B cell (primary cell): Measurements from ENCODE around the gene CCDC201. TPM values are rescaled to one million over a fixed set of nuclear protein-coding genes. Genes with fewer than 3 reads are reported as not detected.

ENCODE experiments used
- ATAC-seq: fragments of 200-7000 bp; cut with Tn5 transposase; one replicate; pipeline ENCODE4 v1.10.0; 2021; ENCODE audit warnings: low read depth, mild to moderate bottlenecking, moderate number of reproducible peaks, moderate library complexity
- CTCF ChIA-PET: fragments of 350-600 bp; sonication (Branson Sonifier 250); formaldehyde crosslinking; loops from one replicate; lab custom pipeline; 2021; ENCODE audit warnings: antibody characterized with exemption, inconsistent platforms; lab: Charles Lee
- POLR2A ChIA-PET: fragments of 350-600 bp; sonication (Branson Sonifier 250); formaldehyde crosslinking; loops from one replicate; lab custom pipeline; 2021; ENCODE audit warnings: antibody characterized with exemption; lab: Charles Lee
- DNase-seq: peaks from one replicate; pipeline ENCODE4 v3.0.0; 2013
- H2AFZ ChIP-seq: 2 replicates; pipeline ENCODE4 v1.6.1; 2012; ENCODE audit warnings: mild to moderate bottlenecking, low read depth, low read length; ENCODE audit not compliant: insufficient read depth, poor library complexity, severe bottlenecking
- H3K27ac ChIP-seq, 2 donors: 1 replicate in 1 of 2; 2 replicates in 1 of 2; pipeline ENCODE4 v1.5.1; 2012 to 2013; ENCODE audit warnings: low read length in 2 of 2, mild to moderate bottlenecking in 2 of 2, moderate library complexity in 1 of 2
- H3K27me3 ChIP-seq, 4 experiments: fragments of 200-600 bp in 1 of 4; sonication (generic) in 1 of 4; replicated peaks in 1 of 4; 1 replicate in 2 of 4; 2 replicates in 2 of 4; pipeline versions ENCODE4 v1.6.1 to v1.7.0; 2013 to 2016; ENCODE audit warnings: low read length in 3 of 4, mild to moderate bottlenecking in 2 of 4, mixed read lengths in 1 of 4, moderate library complexity in 1 of 4; ENCODE audit not compliant: insufficient read depth in 4 of 4, control insufficient read depth in 3 of 4; ENCODE audit errors: control extremely low read depth in 1 of 4
- H3K36me3 ChIP-seq, 2 experiments: replicated peaks in 1 of 2; 1 replicate in 1 of 2; 2 replicates in 1 of 2; pipeline versions ENCODE4 v1.6.1 to v1.7.1; 2013; ENCODE audit warnings: low read length in 1 of 2; ENCODE audit not compliant: insufficient read depth in 2 of 2, control insufficient read depth in 1 of 2; ENCODE audit errors: control extremely low read depth in 1 of 2, extremely low read depth in 1 of 2
- H3K4me1 ChIP-seq, 2 donors: fragments of 200-600 bp in 1 of 2; sonication (generic) in 1 of 2; 1 replicate in 1 of 2; 2 replicates in 1 of 2; pipeline versions ENCODE4 v1.5.1 to v1.6.1; 2013 to 2017; ENCODE audit warnings: low read length in 2 of 2; ENCODE audit not compliant: control insufficient read depth in 2 of 2, insufficient read depth in 2 of 2
- H3K4me2 ChIP-seq: replicated peaks from 2 replicates; pipeline ENCODE3; 2012; ENCODE audit warnings: mild to moderate bottlenecking, low read depth, low read length; ENCODE audit not compliant: poor library complexity, severe bottlenecking
- H3K4me3 ChIP-seq, 5 experiments: fragments of 200-600 bp in 1 of 5; sonication (generic) in 1 of 5; 1 replicate in 3 of 5; 2 replicates in 2 of 5; pipeline versions ENCODE4 v1.5.1 to v1.7.0; 2011 to 2016; ENCODE audit warnings: low read length in 4 of 5, mild to moderate bottlenecking in 4 of 5, low read depth in 2 of 5, control low read depth in 1 of 5, moderate library complexity in 1 of 5; ENCODE audit not compliant: insufficient read depth in 1 of 5; ENCODE audit errors: control extremely low read depth in 1 of 5, extremely low read depth in 1 of 5
- H3K79me2 ChIP-seq: fragments of 200-600 bp; sonication (generic); one replicate; pipeline ENCODE4 v1.6.0; 2016; ENCODE audit warnings: low read length; ENCODE audit not compliant: control insufficient read depth, insufficient read depth
- H3K9ac ChIP-seq: fragments of 200-600 bp; sonication (generic); 2 replicates; pipeline ENCODE4 v1.6.1; 2017; ENCODE audit warnings: mild to moderate bottlenecking, low read length, moderate library complexity
- H3K9me3 ChIP-seq, 3 donors: one replicate each; pipeline versions ENCODE4 v1.6.1 to v1.7.1; 2013; ENCODE audit warnings: low read length in 2 of 3; ENCODE audit not compliant: control insufficient read depth in 2 of 3, insufficient read depth in 1 of 3; ENCODE audit errors: control extremely low read depth in 1 of 3
- H4K20me1 ChIP-seq: 2 replicates; pipeline ENCODE4 v1.6.0; 2012; ENCODE audit warnings: mild to moderate bottlenecking, low read length; ENCODE audit not compliant: insufficient read depth, control insufficient read depth, poor library complexity, severe bottlenecking
- H3K27ac Mint-ChIP-seq: one replicate; pipeline ENCODE4 v1.8.0; 2021; ENCODE audit warnings: mixed read lengths
- H3K27me3 Mint-ChIP-seq: one replicate; pipeline ENCODE4 v1.8.0; 2021; ENCODE audit warnings: mixed read lengths
- H3K4me1 Mint-ChIP-seq: one replicate; pipeline ENCODE4 v1.8.0; 2021; ENCODE audit warnings: mixed read lengths
- H3K4me3 Mint-ChIP-seq: one replicate; pipeline ENCODE4 v1.8.0; 2021; ENCODE audit warnings: mixed read lengths
- H3K9me3 Mint-ChIP-seq: one replicate; pipeline ENCODE4 v1.8.0; 2022; ENCODE audit warnings: mixed read lengths; ENCODE audit not compliant: insufficient read depth
- EZH2 ChIP-seq: IDR thresholded peaks from 2 replicates; pipeline ENCODE4 v1.6.1; 2012; ENCODE audit warnings: borderline replicate concordance, low read depth, mild to moderate bottlenecking, moderate library complexity, low read length; ENCODE audit not compliant: insufficient read depth, poor library complexity, severe bottlenecking
- WGBS: methylation state at CpG from one replicate; pipeline ENCODE4 v1.1.5; 2013; ENCODE audit warnings: missing lambda C conversion rate; ENCODE audit not compliant: insufficient coverage; 5-methylcytosine and 5-hydroxymethylcytosine counted together
- intact Hi-C: fragments of 100-400 bp; cut with micrococcal nuclease; formaldehyde crosslinking; loops from one replicate; pipeline ENCODE4 v1.10.0; 2022
- polyA plus RNA-seq: library from polyadenylated mRNA; depleted of rRNA; stranded (reverse); fragments of >200 nt; gene quantifications from 2 replicates; pipeline ENCODE4 v1.2.3, GENCODE V29; 2012
- total RNA-seq, 2 donors: library from RNA; stranded (reverse); fragments of 120-200 nt in 1 of 2; gene quantifications; 1 replicate in 1 of 2; 2 replicates in 1 of 2; pipeline versions ENCODE4 v1.2.3 to v1.2.4, GENCODE V29; 2013 to 2022
- TF ChIP-seq, protein P1 (sequence below): fragments of 200-600 bp; IDR thresholded peaks from one replicate; pipeline ENCODE4 v1.8.0; 2022; ENCODE audit warnings: antibody characterized with exemption, mild to moderate bottlenecking

The CCDC201 gene
- total and polyA plus RNA-seq, 2 donors (not counting 1 experiment from before 2014, with no cell fraction given) = not detected

DNA sequence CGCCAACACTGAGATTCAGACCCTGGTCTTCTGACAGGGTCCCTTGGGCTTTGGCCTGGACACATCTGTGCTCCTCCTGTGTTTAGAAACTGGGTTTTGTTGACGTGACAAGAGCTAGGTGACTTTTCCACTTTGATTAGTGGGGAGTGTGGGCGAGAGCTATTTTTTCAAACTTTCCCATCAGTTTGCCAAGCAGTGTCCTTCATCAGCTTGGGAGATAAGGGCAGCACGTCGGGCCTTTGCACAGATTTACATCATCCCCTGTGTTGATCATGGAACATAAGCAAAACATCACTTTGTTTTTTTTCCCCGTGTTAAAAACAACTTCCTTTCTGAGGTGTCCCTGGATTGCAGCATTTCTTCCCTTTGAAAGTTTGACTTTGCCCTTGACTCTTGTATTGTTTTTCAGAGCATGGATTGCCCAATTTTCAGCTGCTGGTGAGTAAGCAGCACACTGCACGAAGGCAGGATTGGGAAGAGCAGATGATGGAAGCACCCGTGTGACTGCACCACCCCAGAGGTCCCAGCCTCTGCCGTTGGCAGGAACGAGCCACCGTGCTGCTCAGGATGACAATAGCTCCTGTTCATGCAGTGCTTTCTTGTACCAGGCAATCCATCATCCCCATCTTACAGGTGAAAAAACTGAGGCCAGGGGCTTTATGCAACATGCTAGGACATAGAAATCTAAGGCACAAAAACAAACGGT lies 9.0 kb upstream of the CCDC201 start:
- ATAC-seq (no peak), DNase-seq (no peak)
- Histone ChIP-seq H3K4me3 (no peak overlapping the region), H3K9ac (no peak overlapping the region), H4K20me1 (no peaks in the 10 kb centered on the region), H3K4me2 (no peak overlapping the region), H3K4me1 (no peaks in the 10 kb centered on the region), H3K27me3 (peaks cover 0 to 4% (median under 1%) of the 10 kb centered on the region in 4 experiments), H3K9me3 (peaks cover 0 to 12% (median 11%) of the 10 kb centered on the region in 3 donors), H3K27ac (no peak overlapping the region), H3K79me2 (no peaks in the 10 kb centered on the region), H3K36me3 (no peaks in the 10 kb centered on the region), H2AFZ (no peak overlapping the region)
- intact Hi-C loops = no loop called here
- Mint-ChIP-seq H3K9me3 (peaks cover 7% of the 10 kb centered on the region), H3K4me1 (no peaks in the 10 kb centered on the region), H3K27me3 (peaks cover 40% of the 10 kb centered on the region), H3K4me3 (no peak overlapping the region), H3K27ac (no peak overlapping the region)
- 82% methylated on average over 9 of the region's 12 CpGs for WGBS
- ChIA-PET CTCF (no interaction called here), POLR2A (no interaction called here)
- TF ChIP-seq EZH2 = no peak
- TF ChIP-seq, protein P1, sequence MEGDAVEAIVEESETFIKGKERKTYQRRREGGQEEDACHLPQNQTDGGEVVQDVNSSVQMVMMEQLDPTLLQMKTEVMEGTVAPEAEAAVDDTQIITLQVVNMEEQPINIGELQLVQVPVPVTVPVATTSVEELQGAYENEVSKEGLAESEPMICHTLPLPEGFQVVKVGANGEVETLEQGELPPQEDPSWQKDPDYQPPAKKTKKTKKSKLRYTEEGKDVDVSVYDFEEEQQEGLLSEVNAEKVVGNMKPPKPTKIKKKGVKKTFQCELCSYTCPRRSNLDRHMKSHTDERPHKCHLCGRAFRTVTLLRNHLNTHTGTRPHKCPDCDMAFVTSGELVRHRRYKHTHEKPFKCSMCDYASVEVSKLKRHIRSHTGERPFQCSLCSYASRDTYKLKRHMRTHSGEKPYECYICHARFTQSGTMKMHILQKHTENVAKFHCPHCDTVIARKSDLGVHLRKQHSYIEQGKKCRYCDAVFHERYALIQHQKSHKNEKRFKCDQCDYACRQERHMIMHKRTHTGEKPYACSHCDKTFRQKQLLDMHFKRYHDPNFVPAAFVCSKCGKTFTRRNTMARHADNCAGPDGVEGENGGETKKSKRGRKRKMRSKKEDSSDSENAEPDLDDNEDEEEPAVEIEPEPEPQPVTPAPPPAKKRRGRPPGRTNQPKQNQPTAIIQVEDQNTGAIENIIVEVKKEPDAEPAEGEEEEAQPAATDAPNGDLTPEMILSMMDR = no peak

GRCh38 chr7:45881280-45881758 lies 8.4 kb upstream of the CCDC201 start:
- no peak for DNase-seq
- Histone ChIP-seq H3K9me3 (peaks cover 0 to 17% (median 11%) of the 10 kb centered on the region in 3 donors), H2AFZ (no peak overlapping the region), H3K27ac (no peak overlapping the region), H3K4me1 (no peaks in the 10 kb centered on the region), H3K4me3 (no peak overlapping the region), H3K4me2 (no peak overlapping the region), H3K36me3 (no peaks in the 10 kb centered on the region), H3K27me3 (peaks cover 0 to 2% (median 0%) of the 10 kb centered on the region in 4 experiments), H3K79me2 (no peaks in the 10 kb centered on the region), H3K9ac (no peak overlapping the region), H4K20me1 (no peaks in the 10 kb centered on the region)
- ATAC-seq = no peak
- intact Hi-C loops = no loop called here
- peaks cover 7% of the 10 kb centered on the region for H3K9me3 Mint-ChIP-seq
- no peak overlapping the region for H3K27ac Mint-ChIP-seq
- no peaks in the 10 kb centered on the region for H3K4me1 Mint-ChIP-seq
- whole genome bisulfite sequencing = 95% methylated on average over 6 of the region's 9 CpGs
- H3K4me3 Mint-ChIP-seq = no peak overlapping the region
- H3K27me3 Mint-ChIP-seq = peaks cover 35% of the 10 kb centered on the region
- TF ChIP-seq, protein P1 = no peak
- no peak for TF ChIP-seq EZH2
- CTCF ChIA-PET = interaction anchor here (1.0 kb wide), 1 partner anchor 9 kb away, joined by 3 read pairs; no protein-coding TSS in a partner anchor
- POLR2A ChIA-PET = no interaction called here
